Stimulated activated CD4-positive, alpha-beta T cell treated with anti-CD3 and anti-CD28 coated beads, Interleukin-12 subunit alpha, Interleukin-12 subunit beta, amount 100 ng/mL, for 4 hours (primary cell): ENCODE data around the gene PPP3CA.

ENCODE experiments used
- DNase-seq: peaks from one replicate; pipeline ENCODE4 v3.0.0-alpha.2; 2020

PPP3CA gene

GRCh38 chr4:100985576-100985975 is 361.8 kb downstream of the PPP3CA start:
- no peak for DNase-seq

- DNase-seq, result no peak
Observed at GRCh38 chr4:100984901-100985300, 362.4 kb downstream of the PPP3CA start.

GRCh38 chr4:100983426-100983825 is 363.9 kb downstream of the PPP3CA start:
- no peak for DNase-seq

GRCh38 chr4:100982345-100982744 is 365.0 kb downstream of the PPP3CA start:
- no peak for DNase-seq

GRCh38 chr4:100981447-100982204 is 365.7 kb downstream of the PPP3CA start:
- no peak for DNase-seq

GRCh38 chr4:100979736-100980135 is 367.6 kb downstream of the PPP3CA start:
- no peak for DNase-seq

- no peak for DNase-seq
Observed at GRCh38 chr4:100977746-100978397, 369.5 kb downstream of the PPP3CA start.

- no peak for DNase-seq
Observed at GRCh38 chr4:100977274-100977673, 370.1 kb downstream of the PPP3CA start.
